NCI-H1092 treated with DMSO at 0.1 percent for 48 hours (cell line): ENCODE data around the gene NRK.
A peak's percentile ranks its signal among the peaks of the same experiment; 100 is the strongest.
"Not testable (repeated sequence)": the region's sequence is repeated elsewhere in the genome, so short reads cannot be mapped to it uniquely, and the experiment has no call there.

Source experiments
- DNase-seq: peaks from one replicate; lab custom pipeline; 2025; lab: John Stamatoyannopoulos, UW

Gene NRK, protein sequence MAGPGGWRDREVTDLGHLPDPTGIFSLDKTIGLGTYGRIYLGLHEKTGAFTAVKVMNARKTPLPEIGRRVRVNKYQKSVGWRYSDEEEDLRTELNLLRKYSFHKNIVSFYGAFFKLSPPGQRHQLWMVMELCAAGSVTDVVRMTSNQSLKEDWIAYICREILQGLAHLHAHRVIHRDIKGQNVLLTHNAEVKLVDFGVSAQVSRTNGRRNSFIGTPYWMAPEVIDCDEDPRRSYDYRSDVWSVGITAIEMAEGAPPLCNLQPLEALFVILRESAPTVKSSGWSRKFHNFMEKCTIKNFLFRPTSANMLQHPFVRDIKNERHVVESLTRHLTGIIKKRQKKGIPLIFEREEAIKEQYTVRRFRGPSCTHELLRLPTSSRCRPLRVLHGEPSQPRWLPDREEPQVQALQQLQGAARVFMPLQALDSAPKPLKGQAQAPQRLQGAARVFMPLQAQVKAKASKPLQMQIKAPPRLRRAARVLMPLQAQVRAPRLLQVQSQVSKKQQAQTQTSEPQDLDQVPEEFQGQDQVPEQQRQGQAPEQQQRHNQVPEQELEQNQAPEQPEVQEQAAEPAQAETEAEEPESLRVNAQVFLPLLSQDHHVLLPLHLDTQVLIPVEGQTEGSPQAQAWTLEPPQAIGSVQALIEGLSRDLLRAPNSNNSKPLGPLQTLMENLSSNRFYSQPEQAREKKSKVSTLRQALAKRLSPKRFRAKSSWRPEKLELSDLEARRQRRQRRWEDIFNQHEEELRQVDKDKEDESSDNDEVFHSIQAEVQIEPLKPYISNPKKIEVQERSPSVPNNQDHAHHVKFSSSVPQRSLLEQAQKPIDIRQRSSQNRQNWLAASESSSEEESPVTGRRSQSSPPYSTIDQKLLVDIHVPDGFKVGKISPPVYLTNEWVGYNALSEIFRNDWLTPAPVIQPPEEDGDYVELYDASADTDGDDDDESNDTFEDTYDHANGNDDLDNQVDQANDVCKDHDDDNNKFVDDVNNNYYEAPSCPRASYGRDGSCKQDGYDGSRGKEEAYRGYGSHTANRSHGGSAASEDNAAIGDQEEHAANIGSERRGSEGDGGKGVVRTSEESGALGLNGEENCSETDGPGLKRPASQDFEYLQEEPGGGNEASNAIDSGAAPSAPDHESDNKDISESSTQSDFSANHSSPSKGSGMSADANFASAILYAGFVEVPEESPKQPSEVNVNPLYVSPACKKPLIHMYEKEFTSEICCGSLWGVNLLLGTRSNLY (N-terminal part only)

GRCh38 chrX:105822138-105823091 lies at the start of gene NRK:
Gene NRK, plus strand, starts transcription at chrX:105822539. Its CDS starts 307 bp downstream, at chrX:105822846.
- DNase-seq: no peak

DNA sequence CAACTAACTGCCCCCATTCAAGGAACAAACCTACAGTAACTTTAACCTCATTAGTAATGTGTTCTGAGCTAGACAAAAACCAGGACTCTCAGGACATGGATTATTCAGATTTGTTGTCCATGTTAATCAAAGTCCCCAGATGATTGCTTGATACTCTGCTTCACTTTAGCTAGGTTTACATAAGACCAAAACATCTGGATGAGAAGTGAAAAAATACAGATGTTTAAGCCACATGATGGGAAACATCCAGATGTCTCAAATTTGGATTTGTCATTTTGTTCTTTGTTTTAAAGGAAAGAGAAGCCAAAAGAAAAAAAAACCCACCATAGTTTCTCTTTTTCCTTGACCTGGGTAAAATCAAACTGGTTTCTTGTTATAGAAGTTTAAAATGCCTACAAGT lies 48.5 kb upstream of the NRK start:
- no peak for DNase-seq

GRCh38 chrX:105775679-105776078 lies 46.7 kb upstream of the NRK start:
- DNase-seq: no peak

GRCh38 chrX:105781804-105782203 lies 40.5 kb upstream of the NRK start:
- no peak for DNase-seq

DNA sequence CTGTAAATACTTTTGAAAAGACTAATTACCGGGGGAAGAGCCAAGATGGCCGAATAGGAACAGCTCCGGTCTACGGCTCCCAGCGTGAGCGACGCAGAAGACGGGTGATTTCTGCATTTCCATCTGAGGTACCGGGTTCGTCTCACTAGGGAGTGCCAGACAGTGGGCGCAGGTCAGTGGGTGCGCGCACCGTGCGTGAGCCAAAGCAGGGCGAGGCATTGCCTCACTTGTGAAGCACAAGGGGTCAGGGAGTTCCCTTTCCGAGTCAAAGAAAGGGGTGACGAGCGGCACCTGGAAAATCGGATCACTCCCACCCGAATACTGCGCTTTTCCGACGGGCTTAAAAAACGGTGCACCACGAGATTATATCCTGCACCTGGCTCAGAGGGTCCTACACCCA lies 25.5 kb upstream of the NRK start:
- DNase-seq: not testable (repeated sequence)

GRCh38 chrX:105803891-105804290 lies 18.4 kb upstream of the NRK start:
- no peak for DNase-seq

GRCh38 chrX:105805655-105806054 lies 16.7 kb upstream of the NRK start:
- DNase-seq: not testable (repeated sequence)

DNA sequence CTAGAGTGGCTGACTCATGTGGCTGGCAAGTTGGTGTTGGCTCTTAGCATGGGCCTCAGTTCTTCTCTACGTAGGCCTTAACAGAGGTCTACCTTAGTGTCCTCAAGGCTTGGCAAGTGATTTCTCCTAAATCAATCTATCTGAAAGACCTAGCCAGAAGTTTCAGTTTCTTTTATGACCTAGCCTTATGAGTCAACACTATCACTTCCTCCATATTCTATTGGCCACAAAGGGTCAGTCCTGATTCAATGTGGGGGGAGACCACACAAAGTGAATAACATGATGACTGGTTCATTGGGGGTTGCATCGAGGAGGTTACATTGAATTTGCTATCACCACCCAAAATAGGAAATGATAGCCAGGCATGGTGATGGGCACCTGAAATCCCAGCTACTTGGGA lies 5.8 kb upstream of the NRK start:
- no peak for DNase-seq

- no peak for DNase-seq
These were observed 2.1 kb upstream of the NRK start for GRCh38 chrX:105820247-105820646.

DNA sequence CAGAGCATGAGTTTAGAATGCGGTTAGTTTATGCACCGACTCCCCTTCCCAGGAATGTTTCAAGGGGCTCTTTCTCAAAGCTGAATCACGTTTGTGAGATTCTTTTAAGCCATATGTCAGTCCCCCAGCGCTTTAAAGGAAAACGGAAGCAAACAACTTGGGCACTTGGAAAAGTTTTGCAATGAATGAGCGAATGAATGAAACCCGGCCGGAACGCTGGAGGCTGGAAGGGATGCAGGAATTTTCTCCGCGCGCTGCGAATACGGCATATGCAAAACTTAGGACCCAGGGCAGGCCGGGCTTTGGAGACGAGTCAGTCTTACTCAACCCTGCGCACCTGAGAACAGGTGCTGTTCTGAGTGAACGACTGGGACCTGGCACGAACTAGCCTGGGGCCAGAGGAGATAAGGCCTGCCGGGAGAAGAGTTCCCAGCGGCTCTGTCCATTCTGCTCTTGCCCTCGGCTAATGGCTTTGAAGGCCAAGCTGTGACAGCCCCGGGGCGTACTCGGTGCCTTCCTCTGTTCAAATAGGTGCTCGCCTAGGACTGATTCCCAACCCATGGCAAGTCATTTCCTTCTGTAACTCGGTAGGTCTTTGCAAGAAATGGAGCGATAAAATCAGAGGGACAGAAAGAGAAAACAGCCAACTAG lies 743 bp upstream of the NRK start:
- DNase-seq: no peak

- DNase-seq: no peak
These were observed 735 bp downstream of the NRK start for GRCh38 chrX:105823092-105823455.

DNA sequence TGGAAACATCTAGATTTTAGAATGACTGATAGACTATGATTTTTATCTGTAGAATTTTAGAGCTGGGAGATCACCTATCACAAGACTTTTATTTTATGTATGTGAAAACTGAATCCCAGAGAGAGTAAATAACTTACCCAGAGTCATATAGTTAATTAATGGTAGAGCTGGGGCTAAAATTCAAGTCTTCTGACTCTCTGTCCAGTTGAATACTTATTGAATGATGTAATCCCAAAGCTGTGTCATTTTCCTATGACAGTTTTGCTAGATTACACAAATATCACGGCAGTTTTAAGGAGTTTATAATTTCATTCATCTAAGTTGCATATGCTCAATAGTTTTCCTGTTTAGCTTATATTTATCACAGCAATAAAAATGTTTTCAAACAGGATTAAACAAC lies 6.7 kb downstream of the NRK start:
- DNase-seq: no peak

GRCh38 chrX:105837232-105837631 lies 14.9 kb downstream of the NRK start:
- no peak for DNase-seq

- no peak for DNase-seq
These were observed 23.3 kb downstream of the NRK start for GRCh38 chrX:105845631-105846030.

DNA sequence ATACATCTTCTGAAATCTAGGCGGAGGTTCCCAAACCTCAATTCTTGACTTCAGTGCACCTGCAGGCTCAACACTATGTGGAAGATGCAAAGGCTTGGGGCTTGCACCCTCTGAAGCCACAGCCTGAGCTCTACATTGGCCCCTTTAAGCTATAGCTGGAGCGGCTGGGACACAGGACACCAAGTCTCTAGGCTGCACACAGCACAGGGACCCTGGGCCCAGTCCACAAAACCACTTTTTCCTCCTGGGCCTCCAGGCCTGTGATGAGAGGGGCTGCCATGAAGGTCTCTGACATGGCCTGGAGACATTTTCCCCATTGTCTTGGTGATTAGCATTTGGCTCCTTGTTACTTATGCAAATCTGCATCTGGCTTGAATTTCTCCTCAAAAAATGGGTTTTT lies 27.8 kb downstream of the NRK start:
- DNase-seq: not testable (repeated sequence)

- DNase-seq: no peak
These were observed 43.4 kb downstream of the NRK start for GRCh38 chrX:105865709-105866108.

DNA sequence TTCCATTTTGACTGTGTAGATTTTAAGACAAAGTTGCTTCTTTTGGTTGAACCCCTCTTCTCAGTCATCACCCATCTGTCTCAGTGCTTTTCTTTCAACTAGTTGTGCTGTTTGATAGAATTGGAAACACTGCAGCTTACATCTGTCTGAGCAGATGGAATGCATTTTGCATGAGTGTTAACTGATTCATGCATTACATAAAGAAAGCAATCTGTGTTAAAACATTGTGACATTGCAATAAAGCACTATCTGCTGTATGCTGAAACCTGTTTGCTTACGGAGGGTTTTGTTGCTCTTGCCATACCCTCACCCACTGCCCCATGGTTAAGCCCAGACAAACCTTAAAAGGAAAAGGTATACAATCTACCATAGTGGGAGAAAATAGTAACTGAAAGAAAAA lies 47.4 kb downstream of the NRK start:
- DNase-seq: no peak

DNA sequence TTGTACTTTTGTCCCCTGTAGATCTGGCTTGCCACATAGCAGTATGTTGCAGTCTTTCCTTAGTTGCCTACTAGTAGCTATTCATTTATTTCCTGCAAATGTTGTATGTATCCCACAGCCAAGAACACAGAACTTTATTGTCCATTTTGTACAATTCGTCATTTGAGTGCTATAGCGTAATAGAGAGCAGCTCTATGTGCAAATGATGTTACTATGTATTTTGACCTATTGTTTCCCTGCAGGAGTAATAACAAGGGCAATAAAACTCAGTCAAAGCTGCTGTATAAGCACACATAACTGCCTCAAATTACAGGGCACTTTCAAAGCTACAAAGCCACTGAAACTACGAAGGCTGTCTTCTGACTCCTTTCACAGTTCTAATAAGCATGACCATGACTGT lies 48.1 kb downstream of the NRK start:
- DNase-seq: no peak

DNA sequence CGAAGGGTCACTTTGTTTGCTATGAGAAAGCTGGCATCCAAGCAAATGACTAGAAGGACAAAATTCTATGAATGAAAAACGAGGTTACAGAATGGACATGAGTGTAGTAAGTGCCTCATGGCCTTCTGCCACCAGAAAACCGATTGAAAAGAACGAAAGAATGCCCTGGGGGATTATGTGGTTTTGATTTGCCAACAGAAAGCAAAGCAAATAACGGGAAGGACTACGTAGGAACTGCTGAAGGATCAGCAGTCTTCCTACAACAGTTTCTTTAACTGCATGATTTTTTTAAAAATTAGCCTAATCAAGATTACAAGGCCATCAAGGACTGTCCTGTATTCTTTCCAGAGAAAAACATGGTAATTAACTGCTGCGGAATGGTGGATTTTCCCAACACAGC lies 50.6 kb downstream of the NRK start:
- peak; percentile 9 for DNase-seq

- DNase-seq: no peak
These were observed 52.5 kb downstream of the NRK start for GRCh38 chrX:105874790-105875189.

- peak; percentile 18 for DNase-seq
These were observed 54.3 kb downstream of the NRK start for GRCh38 chrX:105876658-105877057.
